Liver (tissue), 9 donors: ENCODE measurements around the gene LNX1. TPM values are rescaled to one million over a fixed set of nuclear protein-coding genes. Genes with fewer than 3 reads are reported as not detected.

Source experiments
- DNase-seq: peaks from one replicate; pipeline ENCODE4 v3.0.0-alpha.2; 2017; ENCODE audit warnings: low spot score
- H3K27ac ChIP-seq, 2 donors: one replicate each; pipeline ENCODE4 v1.7.0; 2013; ENCODE audit warnings: inconsistent platforms in 2 of 2, low read length in 2 of 2, control low read depth in 1 of 2, low read depth in 1 of 2, mild to moderate bottlenecking in 1 of 2
- H3K27me3 ChIP-seq, 4 donors: one replicate each; pipeline versions ENCODE4 v1.6.1 to v1.7.0; 2013; ENCODE audit warnings: low read length in 3 of 4, inconsistent platforms in 1 of 4, mild to moderate bottlenecking in 1 of 4, moderate library complexity in 1 of 4; ENCODE audit not compliant: control insufficient read depth in 4 of 4, insufficient read depth in 4 of 4
- H3K36me3 ChIP-seq, 4 donors: one replicate each; pipeline versions ENCODE4 v1.6.1 to v1.7.0; 2013; ENCODE audit warnings: low read length in 3 of 4, mild to moderate bottlenecking in 3 of 4, low read depth in 1 of 4, moderate library complexity in 1 of 4; ENCODE audit not compliant: control insufficient read depth in 4 of 4, insufficient read depth in 3 of 4
- H3K4me1 ChIP-seq, 4 donors: one replicate each; pipeline versions ENCODE4 v1.6.1 to v1.7.0; 2013; ENCODE audit warnings: low read length in 3 of 4, mild to moderate bottlenecking in 3 of 4, moderate library complexity in 1 of 4; ENCODE audit not compliant: control insufficient read depth in 4 of 4, insufficient read depth in 4 of 4
- H3K4me3 ChIP-seq, 3 donors: one replicate each; pipeline versions ENCODE4 v1.6.1 to v1.7.0; 2013; ENCODE audit warnings: low read length in 3 of 3, control low read depth in 1 of 3, low read depth in 1 of 3, mild to moderate bottlenecking in 1 of 3
- H3K9ac ChIP-seq, 2 donors: one replicate each; pipeline ENCODE4 v1.7.0; 2013; ENCODE audit warnings: low read length in 2 of 2, mild to moderate bottlenecking in 2 of 2, moderate library complexity in 2 of 2, control low read depth in 1 of 2, low read depth in 1 of 2
- H3K9me3 ChIP-seq, 4 donors: one replicate each; pipeline versions ENCODE4 v1.6.1 to v1.7.0; 2013; ENCODE audit warnings: low read length in 3 of 4; ENCODE audit not compliant: control insufficient read depth in 4 of 4
- CTCF ChIP-seq: fragments of 150-350 bp; IDR thresholded peaks from 2 replicates; pipeline ENCODE4 v1.5.1; 2017; ENCODE audit warnings: improper control_type of control experiment, low read depth, low read length; ENCODE audit not compliant: missing input control
- EGR1 ChIP-seq, 2 donors: IDR thresholded peaks; 2 replicates each; pipeline ENCODE4 v1.6.1; 2016 to 2018; ENCODE audit warnings: antibody characterized with exemption in 2 of 2, low read depth in 2 of 2
- FOXA1 ChIP-seq: IDR thresholded peaks from 2 replicates; pipeline ENCODE4 v1.6.1; 2016; ENCODE audit warnings: antibody characterized with exemption
- FOXA2 ChIP-seq: IDR thresholded peaks from 2 replicates; pipeline ENCODE4 v1.6.1; 2016; ENCODE audit warnings: antibody characterized with exemption
- HNF4G ChIP-seq: IDR thresholded peaks from 2 replicates; pipeline ENCODE4 v1.6.1; 2016; ENCODE audit warnings: antibody characterized with exemption
- MAX ChIP-seq: IDR thresholded peaks from 2 replicates; pipeline ENCODE4 v1.6.1; 2016; ENCODE audit warnings: antibody characterized with exemption
- REST ChIP-seq: IDR thresholded peaks from 2 replicates; pipeline ENCODE4 v1.6.1; 2016; ENCODE audit warnings: antibody characterized with exemption, mild to moderate bottlenecking
- SP1 ChIP-seq: IDR thresholded peaks from 2 replicates; pipeline ENCODE4 v1.6.1; 2018; ENCODE audit warnings: antibody characterized with exemption, mild to moderate bottlenecking
- YY1 ChIP-seq: IDR thresholded peaks from 2 replicates; pipeline ENCODE4 v1.6.1; 2016; ENCODE audit warnings: antibody characterized with exemption, mild to moderate bottlenecking
- WGBS: extraction: QIAGEN DNeasy Blood & Tissue Kit; methylation state at CpG from one replicate; pipeline ENCODE4 v1.1.7; 2013; 5-methylcytosine and 5-hydroxymethylcytosine counted together
- polyA plus RNA-seq, 2 donors: library from polyadenylated mRNA; stranded (reverse) in 1 of 2; unstranded in 1 of 2; fragments of 200-250 nt in 1 of 2; fragments of >200 nt in 1 of 2; fragmentation: Nextera tagmentation in 1 of 2; extraction: Ambion mirVana in 1 of 2; gene quantifications; one replicate each; pipeline versions ENCODE4 v1.2.1 to v1.2.3, GENCODE V29; 2013 to 2015
- total RNA-seq, 2 donors: library from RNA; depleted of rRNA; stranded (reverse); fragments of >200 nt; gene quantifications; one replicate each; pipeline ENCODE4 v1.2.3, GENCODE V29; 2014
- TF ChIP-seq, protein P1 (sequence below): IDR thresholded peaks from 2 replicates; pipeline ENCODE4 v1.6.1; 2016; ENCODE audit warnings: antibody characterized with exemption
- donor health status: healthy.
- donor health status: healthy.
- donor health status: healthy.
- donor health status: healthy.
- donor health status: healthy.

The LNX1 gene
- total and polyA plus RNA-seq, 4 donors, result 1.5 to 3.4 (median 2.3) TPM

GRCh38 chr4:53534684-53535083 is 56.6 kb downstream of the LNX1 start:
- TF ChIP-seq SP1, result no peak
- TF ChIP-seq, protein P1, sequence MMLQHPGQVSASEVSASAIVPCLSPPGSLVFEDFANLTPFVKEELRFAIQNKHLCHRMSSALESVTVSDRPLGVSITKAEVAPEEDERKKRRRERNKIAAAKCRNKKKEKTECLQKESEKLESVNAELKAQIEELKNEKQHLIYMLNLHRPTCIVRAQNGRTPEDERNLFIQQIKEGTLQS, result no peak
- no peak for TF ChIP-seq HNF4G
- TF ChIP-seq EGR1 (IDR thresholded peaks at IDR 0.05; ENCODE audit: low read depth in 2 of 2), result no peak
- TF ChIP-seq FOXA2, result no peak
- TF ChIP-seq REST, result no peak
- TF ChIP-seq YY1, result no peak
- TF ChIP-seq MAX, result no peak
- no peak for TF ChIP-seq CTCF
- no peak for TF ChIP-seq FOXA1
- H3K4me1 ChIP-seq, result peaks cover 0 to 6% (median 0%) of the 10 kb centered on the region in 4 donors
- 82% methylated on average over 2 of the region's 2 CpGs for WGBS

DNA sequence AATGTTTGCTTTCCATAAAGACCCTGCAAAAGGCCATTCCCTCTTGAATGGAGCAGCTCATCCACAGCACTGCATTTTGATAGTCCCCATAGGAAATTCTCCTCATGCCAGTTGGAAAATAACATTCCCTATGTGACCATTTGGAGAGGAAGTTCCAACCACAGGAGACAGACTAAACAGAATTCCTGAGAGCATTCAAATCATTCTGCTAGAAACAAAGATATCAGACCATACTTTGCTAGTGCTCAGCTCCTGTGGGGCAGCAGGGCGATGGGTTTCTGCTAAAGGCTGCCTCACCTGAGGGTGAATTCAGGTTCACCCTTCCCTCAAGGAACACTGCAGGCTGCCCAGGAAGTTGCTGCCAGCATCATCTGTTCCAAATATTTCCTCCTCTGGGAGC is 58.8 kb downstream of the LNX1 start:
- WGBS, result 84% methylated on average over 1 of the region's 1 CpG
- H3K27me3 ChIP-seq, result no peaks in the 10 kb centered on the region
- TF ChIP-seq MAX (no peak), REST (peak; percentile 51)
- DNase-seq, result no peak
- H3K4me3 ChIP-seq, result no peak overlapping the region
- H3K4me1 ChIP-seq, result peaks cover 0 to 6% (median 0%) of the 10 kb centered on the region in 4 donors
- no peaks in the 10 kb centered on the region for H3K9me3 ChIP-seq
- H3K36me3 ChIP-seq, result no peaks in the 10 kb centered on the region
- H3K9ac ChIP-seq, result no peak overlapping the region
- no peak overlapping the region for H3K27ac ChIP-seq

More at GRCh38 chr4:53534684-53535083, 56.6 kb downstream of the LNX1 start:
- DNase-seq, result no peak
- Histone ChIP-seq H3K9ac (no peak overlapping the region), H3K27me3 (no peaks in the 10 kb centered on the region), H3K27ac (no peak overlapping the region), H3K9me3 (no peaks in the 10 kb centered on the region), H3K36me3 (no peaks in the 10 kb centered on the region), H3K4me3 (no peak overlapping the region)
